Activated CD4-positive, alpha-beta T cell treated with anti-CD3 and anti-CD28 coated beads for 48 hours (primary cell): ENCODE data around the gene IAH1.

ENCODE experiments used
- DNase-seq: peaks from one replicate; pipeline ENCODE4 v3.0.0-alpha.2; 2020

The IAH1 gene, protein sequence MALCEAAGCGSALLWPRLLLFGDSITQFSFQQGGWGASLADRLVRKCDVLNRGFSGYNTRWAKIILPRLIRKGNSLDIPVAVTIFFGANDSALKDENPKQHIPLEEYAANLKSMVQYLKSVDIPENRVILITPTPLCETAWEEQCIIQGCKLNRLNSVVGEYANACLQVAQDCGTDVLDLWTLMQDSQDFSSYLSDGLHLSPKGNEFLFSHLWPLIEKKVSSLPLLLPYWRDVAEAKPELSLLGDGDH

DNA sequence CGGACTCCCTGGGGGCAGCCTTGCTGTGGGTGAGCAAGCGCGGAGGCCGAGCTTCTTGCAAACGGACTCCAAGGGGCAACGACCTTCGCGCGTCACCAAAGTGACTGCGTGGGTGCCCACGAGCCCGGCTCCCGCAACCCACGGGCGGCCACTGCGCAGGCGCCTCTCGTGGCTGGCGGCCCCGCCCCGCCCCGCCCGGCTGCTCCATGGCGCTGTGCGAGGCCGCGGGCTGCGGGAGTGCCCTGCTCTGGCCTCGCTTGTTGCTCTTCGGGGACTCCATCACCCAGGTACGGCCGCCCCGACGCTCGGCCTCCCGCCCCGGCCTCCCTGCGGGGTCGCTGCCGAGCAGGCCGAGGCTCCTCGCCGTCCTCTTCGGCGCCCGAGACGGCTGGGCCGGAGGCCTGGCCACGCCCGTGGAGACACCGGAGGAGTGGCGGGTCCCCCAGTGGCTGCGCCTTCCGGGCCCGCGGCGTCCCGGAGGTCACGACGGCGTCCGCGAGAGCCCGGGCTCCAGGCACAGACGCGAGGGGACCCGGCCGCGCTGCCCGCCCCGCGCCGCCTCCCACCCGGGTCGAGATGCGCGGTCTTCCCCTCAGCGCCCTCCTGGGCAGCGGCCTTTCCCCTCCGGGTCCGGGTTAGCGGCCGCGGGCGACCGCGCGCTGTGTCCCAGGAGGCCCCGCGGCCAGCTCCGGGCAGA is at the start of gene IAH1:
Gene IAH1, plus strand, starts transcription at position 191 of the 697 bp plus-strand sequence. Its CDS starts 16 bp downstream, at position 207.
- DNase-seq: peak; percentile 71

DNA sequence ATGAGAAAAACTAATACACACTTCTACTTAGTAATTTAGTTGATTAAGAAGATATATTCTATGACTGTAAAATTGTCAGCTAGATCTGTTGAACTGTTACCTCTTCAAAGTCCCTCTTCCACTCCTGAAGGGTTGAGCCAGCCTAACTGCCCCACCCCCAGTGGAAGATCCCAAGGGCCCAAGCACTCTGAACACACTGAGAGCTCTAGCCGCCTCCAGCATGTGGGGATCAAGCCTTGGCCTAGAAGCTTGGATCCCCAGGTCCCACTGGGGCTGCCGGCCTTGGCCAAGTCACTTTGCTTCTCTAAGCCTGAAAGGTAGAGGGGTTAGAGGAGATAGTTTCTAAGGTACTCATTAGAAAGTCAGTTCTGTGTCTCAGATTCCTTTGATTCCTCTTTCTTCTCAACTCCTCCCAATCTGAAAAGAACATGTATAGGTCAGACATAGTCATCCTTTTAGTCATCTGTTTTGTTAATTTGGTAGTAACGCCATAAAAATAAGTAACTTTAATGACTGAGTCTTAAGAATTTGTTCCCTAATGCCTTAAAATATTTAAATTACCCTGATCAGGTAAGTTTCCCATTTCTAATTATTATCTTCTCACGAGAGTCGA is 45.3 kb upstream of the IAH1 start:
- DNase-seq: no peak

DNA sequence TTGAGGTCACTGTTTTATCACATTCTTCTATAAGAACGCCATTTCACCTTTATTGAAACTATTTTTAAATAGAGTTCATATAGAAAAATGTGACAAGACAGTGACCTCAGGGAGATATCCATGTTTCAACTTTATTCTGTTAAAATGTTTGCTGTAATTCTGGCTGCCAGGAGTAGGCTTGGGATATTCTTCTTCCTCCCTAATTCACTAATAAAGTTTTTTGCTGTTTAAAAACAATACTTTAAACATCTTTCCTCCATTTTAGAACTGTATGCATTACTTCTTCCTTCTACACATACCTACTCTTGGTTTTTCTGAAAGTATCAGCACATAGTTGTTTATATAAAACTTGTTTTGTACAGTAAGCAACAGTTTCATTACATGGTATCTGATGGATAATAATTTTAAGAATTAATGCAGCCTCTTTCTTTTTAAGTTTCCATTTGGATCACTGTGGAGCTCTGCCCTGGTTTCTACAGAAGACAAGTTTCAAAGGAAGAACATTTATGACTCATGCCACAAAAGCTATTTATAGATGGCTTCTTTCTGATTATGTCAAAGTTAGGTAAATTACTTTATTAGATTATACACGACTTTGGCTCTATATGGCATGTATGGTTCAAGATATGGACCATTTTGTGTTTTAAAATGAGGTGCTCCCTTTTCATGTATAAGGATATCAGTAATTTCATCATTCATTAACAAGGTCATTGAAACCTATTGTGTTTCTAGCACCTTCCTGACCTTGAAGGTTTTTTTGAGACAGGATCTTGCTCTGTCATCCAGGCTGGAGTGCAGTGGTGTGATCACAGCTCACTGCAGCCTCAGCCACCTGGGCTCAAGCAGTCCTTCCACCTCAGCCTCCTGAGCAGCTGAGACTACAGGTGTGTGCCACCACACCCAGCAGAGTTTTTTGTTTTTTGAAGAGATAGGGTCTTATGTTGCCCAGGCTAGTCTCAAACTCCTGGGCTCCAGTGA is 43.7 kb upstream of the IAH1 start:
- no peak for DNase-seq

DNA sequence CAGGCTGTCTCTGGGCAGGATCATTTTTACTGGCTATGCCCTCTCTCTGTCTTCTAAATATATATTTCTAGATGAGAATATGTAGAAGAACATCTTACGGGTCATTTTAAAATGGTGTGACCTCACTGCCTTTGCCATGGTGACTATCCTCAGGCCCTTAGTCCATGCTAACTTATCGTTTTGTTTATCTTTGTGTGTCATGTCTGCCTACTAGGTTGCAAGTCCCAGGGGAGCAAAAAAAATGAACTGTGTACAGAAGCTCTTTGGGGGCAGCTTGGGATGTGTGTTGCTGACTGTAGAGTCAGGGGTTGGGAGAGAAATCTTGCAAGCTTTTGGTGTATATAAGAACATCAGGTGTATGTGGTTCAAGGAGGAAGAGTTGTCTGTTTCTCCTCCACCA is 39.9 kb upstream of the IAH1 start:
- no peak for DNase-seq

DNA sequence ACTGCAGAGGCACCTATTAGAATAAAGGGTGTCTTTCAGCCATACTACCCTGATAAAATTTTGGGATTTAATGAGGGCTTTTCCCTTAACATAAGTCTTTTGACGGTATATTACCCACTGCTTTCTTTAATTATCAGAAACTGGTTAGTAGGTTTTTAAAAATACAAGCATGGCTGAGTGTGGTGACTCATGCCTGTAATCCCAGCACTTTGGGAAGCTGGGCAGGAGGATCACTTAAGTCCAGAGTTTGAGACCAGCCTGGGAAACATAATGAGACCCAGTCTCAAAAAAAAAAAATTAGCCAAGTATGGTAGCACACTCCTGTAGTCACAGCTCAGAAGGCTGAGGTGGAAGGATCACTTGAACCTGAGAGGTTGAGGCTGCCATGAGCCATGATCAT is 34.8 kb upstream of the IAH1 start:
- no peak for DNase-seq

DNA sequence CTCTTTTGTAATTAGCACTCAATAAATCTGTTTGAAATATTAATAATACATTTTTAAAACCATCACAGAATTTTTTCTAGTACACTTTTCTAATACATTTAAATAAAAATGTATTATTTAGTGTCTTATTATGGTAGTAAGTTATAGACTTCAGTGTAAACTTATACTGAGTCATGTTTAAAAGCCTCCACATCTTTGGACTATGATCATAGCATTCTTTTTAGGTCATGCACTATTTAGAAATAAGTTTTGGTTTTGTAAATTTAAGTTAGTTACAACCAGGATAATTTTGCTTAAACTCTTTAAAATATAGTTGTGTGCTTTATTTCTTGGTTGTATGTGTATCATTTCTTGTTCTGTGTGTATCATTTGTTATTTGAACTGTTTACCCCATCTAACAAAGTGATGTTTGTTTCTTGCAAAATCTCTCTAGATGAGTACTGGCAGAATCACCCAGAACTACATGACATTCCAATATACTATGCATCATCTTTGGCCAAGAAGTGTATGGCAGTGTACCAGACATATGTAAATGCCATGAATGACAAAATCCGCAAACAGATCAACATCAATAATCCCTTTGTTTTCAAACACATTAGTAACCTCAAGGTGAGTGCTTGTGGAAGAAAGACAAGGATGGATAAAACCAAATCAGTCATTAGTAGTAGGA is 34.2 kb upstream of the IAH1 start:
- DNase-seq: no peak

DNA sequence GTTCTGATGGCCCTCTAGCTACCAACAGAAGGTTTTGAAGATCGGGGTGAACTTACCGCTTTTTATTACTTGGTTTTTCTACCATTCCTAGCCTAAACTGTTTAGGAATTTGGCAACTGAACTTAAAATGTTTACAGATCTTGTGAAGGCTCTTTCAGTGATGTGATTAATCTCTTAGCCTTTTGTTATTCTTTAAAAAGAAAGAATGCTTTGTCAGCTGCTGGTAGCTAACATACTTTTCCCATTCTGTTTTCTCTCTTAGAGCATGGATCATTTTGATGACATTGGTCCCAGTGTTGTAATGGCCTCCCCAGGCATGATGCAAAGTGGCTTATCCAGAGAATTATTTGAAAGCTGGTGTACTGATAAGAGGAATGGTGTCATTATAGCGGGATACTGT is 32.8 kb upstream of the IAH1 start:
- no peak for DNase-seq

DNA sequence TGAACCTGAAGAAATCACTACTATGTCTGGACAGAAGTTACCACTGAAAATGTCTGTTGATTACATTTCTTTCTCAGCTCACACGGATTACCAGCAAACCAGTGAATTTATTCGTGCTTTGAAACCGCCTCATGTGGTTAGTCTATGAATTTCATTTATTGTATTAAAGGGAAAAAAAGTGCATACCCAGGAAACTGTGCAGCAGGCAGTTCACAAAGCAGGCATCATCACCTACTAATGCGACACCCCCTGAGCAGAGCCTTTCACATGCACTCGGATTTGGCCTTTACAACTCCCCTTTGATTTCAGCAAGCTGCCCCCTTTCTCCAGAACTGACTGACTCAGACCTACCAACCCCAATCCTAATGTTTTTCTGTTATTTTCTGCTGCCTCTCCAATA is 30.8 kb upstream of the IAH1 start:
- DNase-seq: no peak

DNA sequence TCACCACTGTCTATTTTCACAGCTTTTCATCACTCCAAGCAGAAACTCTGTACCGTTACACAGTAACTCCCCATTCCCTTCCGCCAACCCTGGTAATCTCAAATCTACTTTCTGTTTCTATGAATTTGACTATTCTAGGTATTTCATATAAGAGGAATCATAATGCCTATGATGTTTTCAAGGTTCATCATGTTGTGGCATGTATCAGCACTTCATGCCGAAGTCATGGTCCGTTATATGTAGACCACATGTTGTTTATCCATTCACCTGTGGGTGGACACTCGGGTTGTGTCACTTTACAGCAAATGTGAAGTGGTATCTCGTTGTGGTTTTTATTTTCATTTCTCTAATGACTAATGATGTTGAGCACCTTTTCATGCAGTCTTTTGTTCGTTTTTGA is 29.3 kb upstream of the IAH1 start:
- DNase-seq: no peak

DNA sequence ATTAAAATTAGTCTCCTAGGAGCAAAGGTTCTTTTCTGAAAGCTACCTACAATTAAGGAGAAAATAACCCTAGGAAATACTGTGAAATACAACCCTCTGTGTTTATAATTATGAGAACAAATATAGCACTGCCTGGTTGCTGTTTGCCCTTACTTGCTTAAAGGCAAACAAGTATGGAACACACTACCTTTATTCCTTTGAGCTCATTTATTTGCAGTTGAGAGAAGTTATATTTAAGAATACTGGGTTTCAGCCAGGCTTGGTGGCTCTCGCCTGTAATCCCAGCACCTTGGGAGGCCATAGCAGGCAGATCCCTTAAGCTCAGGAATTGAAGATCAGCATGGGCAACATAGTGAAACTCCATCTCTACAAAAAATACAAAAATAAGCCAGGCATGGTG is 23.1 kb upstream of the IAH1 start:
- DNase-seq: no peak

DNA sequence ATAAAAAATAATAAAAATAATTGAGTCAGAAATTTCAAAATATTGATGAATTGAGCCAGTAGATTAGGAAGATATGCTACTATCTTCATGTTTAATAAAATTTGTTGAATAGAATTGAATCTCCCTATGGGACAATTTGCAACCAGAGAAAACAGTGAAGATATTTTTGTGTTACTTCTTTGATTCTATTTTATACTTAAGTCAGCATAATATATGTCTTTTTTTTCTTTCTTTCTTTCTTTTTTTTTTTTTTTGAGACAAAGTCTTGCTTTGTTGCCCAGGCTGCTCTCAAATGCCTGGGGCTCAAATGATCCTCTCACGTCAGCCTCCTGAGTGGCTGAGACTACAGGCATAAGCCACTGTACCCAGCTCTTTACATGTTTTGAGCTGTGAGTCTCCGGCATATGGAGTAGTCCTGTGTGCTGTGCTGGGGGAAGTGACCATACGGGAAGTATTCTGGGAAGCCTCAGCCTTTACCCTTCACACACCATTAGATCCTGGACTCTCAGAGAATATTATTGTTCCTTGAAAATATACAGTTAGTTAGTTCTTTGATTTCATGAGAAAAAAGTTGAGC is 13.8 kb upstream of the IAH1 start:
- DNase-seq: no peak

DNA sequence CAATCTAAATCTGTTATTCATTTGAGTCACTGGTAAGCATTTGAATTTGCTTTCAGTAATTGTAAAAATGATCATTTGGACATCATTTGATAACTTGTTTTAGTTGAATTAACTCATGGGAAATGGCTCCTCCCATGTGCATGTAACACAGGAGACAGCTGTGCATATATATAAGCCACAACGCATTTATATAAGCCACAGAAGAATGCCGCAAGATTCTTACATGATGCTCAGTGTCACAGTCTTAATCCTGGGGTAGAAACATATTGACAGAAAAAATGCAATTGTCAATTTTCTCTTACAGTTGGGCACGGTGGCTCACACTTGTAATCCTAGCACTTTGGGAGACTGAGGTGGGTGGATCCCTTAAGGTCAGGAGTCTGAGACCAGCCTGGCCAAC is 13.3 kb upstream of the IAH1 start:
- DNase-seq: no peak

DNA sequence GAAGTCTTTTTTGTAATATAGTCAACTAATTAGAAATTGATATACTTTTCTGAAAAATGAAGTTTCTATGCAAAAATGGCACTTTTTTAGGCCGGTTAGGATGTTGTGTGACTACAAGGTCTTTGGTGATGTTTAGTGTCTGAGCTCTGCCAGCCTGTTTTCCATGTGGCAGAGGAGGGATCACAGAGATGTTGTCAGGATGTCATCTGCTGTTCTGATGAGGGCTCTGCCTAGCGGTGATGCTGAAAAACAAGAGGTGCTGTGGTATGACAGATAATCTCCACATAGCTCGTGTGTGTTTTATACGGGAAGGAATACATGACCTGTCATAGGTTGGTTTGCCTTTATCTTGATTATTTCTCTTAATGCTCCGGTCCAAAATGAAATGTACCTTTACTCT is 12.0 kb upstream of the IAH1 start:
- no peak for DNase-seq

DNA sequence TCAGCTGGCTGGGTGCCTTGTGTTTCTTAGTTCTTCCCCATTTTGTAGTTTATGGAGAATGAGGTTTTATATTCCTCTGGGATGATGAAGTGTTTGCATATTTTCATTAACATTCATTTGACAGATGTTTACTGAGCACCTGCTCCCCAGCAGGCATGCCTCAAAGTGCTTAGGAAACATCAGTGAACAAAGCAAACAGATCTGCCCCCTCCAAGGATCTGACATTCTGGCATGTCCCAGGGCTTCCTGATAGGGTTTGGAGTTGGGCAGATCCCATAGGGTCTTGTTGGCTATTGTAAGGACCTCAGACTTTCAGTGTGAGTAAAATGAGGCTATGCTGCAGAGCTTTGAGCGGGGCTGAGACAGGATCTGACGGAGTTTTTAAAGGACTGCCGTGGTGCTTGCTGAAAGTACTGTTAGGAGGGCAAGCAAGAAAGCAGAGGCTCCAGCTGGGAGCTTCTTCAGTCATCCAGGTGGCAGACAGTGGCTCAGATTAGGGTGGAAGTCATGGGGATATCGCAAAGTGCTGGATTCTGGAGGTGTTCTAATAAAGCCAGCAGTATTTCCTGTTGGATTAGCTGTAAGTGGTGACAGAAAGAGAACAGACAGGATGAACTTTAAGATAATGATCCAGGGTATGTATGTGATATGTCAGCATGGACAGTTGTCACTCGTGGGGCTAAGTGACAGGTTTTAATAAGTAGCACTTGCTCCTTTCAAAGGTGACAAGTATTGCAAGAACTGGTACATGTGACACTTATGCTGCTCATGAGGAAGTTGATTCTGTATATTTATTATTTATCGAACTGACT is 11.3 kb upstream of the IAH1 start:
- no peak for DNase-seq

DNA sequence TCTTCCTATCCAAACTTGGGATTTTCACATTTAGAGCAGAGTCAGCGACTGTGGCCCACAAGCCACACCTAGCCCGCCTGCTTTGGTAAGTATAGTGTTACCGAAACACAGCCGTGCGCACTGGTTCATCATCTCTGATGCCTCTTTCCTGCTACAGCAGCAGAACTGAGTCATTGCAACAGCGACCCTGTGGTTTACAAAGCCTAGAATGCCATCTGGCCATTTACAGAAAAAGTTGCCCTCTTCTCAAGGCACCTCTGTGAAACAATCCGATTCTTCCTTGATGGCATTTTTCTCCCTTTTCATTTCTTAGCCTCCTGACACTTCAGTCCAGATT is 10.7 kb upstream of the IAH1 start:
- DNase-seq: peak; percentile 48

DNA sequence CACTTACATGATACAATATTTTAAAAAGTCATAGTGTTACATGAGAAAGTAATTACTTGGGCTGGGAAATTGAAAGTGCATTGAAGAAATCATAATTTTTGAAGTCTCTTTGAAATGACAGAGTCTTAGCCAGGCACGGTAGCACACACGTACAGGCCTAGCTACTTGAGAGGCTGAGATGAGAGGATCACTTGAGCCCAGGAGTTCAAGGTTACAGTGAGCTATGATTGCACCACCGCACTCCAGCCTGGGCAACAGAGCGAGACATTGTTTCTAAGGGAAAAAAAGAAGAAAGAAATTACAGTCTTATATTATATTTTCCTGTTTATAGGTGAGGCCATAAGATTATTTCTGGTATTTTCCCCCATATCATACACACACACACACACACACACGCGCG is 9.2 kb upstream of the IAH1 start:
- DNase-seq: no peak

DNA sequence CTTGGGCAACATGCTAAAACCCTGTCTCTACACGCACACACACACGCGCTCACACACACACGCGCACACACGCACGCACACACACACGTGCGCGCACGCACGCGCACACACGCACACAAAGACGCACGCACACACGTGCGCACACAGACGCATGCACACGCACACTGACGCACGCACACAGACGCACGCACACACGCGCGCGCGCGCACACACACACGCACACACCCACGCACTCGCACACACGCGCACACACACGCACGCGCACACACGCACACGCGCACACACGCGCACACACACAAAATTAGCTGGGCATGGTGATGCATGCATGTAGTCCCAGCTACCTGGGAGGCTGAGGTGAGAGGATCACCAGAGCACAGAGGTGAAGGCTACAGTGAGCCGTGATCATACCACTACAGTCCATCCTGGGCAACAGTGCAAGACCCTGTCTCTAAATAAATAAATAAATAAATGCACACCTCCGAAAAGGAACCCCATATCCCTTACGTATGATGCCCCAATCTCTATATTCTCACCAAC is 8.1 kb upstream of the IAH1 start:
- DNase-seq: no peak

DNA sequence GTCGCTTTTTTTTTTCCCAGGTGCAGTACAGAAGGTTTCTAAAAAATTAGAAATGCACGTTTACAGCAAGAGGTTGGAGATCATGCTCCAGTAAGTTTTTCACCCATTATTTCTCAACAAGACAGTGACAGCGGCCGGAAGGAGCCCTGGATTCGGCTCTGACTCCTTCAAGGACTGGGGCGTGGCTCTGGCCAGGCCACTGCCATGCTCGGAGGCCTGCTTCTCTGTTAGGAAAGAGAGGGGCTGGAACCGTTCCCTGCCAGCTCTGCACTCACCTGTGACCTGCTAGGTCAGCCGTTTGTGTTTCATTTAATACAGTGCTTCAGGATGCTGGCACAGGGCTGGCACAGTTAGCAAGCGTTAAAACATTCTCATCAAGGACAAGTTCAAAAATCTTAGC is 6.7 kb upstream of the IAH1 start:
- no peak for DNase-seq

DNA sequence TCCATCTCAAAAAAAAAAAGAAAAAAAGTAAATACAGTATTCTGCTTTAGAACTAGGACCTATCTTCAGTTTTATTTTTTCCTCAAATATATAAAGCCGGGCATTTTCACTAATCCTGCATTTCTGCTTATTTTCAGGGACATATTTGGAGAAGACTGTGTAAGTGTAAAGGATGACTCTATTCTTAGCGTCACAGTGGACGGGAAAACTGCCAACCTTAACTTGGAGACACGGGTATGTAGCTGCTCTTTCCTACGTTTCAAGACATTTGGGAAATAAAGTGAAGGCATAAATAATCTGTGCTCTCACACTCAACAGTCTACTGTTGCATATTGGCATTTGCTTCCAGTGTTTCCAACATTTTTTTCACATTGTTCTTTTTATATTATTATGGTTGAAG is 3.1 kb upstream of the IAH1 start:
- DNase-seq: no peak

DNA sequence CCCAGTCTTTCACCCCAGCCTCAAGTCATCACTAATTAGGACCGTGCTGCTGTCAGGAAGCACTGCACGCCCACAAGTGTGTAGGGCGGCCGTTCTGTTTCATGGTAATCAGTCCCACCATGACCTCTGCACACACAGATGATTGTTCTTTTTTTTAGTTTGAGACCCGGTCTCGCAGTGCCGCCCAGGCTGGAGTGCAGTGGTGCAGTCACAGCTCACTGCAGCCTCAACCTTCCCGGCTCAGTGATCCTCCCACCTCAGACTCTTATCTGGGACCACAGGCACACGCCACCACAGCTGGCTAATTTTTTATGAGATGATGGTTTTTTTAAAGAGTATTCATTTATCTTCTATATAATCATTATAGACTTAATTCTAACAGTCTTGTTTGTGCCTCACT is 1.8 kb upstream of the IAH1 start:
- DNase-seq: no peak

DNA sequence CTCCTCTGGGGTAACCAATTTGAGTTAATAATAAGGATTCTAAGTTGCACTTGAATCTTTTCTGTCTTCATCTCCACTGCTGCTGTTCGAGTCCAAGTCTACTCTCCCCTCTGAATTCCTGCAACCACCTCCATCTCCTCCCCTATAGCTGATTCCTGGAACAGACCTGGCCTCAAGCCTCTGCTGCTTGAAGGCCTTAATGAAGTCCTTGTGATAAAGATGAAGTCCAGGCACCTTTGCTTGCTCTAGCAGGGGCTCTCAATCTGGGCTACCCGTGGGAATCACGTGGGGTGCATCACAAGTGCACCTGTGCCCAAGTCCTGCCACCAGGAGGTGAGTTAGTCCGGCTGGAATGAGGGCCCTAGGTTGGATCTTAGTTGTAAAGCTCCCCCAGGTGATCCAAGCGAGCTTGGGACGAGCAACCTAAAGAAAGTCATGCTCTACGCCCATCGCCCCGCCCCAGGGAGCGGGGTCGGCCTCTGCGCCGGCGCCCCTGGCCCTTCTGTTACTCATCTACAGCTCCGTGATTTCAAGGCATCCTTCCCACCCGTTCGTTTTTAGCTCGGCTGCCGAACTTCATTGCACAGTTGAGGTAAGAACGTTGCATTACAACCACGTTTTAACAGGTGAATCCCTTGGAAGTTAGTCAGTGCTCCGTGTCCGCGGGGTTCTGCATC is 905 bp upstream of the IAH1 start:
- DNase-seq: peak; percentile 46
